Measurements from ENCODE around the gene CC2D2A.

- no peak for TF ChIP-seq EZH2 (IDR thresholded peaks at IDR 0.05; ENCODE audit: low read depth, unreplicated experiment)
- TF ChIP-seq, protein P1, sequence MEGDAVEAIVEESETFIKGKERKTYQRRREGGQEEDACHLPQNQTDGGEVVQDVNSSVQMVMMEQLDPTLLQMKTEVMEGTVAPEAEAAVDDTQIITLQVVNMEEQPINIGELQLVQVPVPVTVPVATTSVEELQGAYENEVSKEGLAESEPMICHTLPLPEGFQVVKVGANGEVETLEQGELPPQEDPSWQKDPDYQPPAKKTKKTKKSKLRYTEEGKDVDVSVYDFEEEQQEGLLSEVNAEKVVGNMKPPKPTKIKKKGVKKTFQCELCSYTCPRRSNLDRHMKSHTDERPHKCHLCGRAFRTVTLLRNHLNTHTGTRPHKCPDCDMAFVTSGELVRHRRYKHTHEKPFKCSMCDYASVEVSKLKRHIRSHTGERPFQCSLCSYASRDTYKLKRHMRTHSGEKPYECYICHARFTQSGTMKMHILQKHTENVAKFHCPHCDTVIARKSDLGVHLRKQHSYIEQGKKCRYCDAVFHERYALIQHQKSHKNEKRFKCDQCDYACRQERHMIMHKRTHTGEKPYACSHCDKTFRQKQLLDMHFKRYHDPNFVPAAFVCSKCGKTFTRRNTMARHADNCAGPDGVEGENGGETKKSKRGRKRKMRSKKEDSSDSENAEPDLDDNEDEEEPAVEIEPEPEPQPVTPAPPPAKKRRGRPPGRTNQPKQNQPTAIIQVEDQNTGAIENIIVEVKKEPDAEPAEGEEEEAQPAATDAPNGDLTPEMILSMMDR (conservative IDR thresholded peaks at IDR 0.05; ENCODE audit: low read depth in 2 of 2) = no peak
- no peak for TF ChIP-seq POLR2AphosphoS5 (IDR thresholded peaks at IDR 0.05; ENCODE audit: low read depth)
- TF ChIP-seq, protein P2, sequence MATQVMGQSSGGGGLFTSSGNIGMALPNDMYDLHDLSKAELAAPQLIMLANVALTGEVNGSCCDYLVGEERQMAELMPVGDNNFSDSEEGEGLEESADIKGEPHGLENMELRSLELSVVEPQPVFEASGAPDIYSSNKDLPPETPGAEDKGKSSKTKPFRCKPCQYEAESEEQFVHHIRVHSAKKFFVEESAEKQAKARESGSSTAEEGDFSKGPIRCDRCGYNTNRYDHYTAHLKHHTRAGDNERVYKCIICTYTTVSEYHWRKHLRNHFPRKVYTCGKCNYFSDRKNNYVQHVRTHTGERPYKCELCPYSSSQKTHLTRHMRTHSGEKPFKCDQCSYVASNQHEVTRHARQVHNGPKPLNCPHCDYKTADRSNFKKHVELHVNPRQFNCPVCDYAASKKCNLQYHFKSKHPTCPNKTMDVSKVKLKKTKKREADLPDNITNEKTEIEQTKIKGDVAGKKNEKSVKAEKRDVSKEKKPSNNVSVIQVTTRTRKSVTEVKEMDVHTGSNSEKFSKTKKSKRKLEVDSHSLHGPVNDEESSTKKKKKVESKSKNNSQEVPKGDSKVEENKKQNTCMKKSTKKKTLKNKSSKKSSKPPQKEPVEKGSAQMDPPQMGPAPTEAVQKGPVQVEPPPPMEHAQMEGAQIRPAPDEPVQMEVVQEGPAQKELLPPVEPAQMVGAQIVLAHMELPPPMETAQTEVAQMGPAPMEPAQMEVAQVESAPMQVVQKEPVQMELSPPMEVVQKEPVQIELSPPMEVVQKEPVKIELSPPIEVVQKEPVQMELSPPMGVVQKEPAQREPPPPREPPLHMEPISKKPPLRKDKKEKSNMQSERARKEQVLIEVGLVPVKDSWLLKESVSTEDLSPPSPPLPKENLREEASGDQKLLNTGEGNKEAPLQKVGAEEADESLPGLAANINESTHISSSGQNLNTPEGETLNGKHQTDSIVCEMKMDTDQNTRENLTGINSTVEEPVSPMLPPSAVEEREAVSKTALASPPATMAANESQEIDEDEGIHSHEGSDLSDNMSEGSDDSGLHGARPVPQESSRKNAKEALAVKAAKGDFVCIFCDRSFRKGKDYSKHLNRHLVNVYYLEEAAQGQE (IDR thresholded peaks at IDR 0.05; ENCODE audit: unreplicated experiment) = no peak
- no peak for TF ChIP-seq JUNB (IDR thresholded peaks at IDR 0.05; ENCODE audit: unreplicated experiment)
Observed at GRCh38 chr4:15506464-15506863, 36.8 kb downstream of the CC2D2A start.
